Kidney (tissue), 14 donors: ENCODE measurements around the gene B4GALT2. TPM values are rescaled to one million over a fixed set of nuclear protein-coding genes. Genes with fewer than 3 reads are reported as not detected.

Experiments
- DNase-seq, 5 donors: peaks; one replicate each; pipeline ENCODE4 v3.0.0-alpha.2; 2013 to 2020
- FAIRE-seq: peaks from 2 replicates; lab custom pipeline; 2012; peaks lifted over from hg19 to GRCh38; lab: Jason Lieb, UNC
- H3K27ac ChIP-seq, 2 donors: one replicate each; pipeline ENCODE4 v1.7.0; 2013; ENCODE audit warnings: low read depth in 2 of 2, low read length in 2 of 2, inconsistent platforms in 1 of 2
- H3K27me3 ChIP-seq: one replicate; pipeline ENCODE4 v1.7.1; 2013; ENCODE audit warnings: low read length, inconsistent platforms; ENCODE audit not compliant: control insufficient read depth, insufficient read depth
- H3K36me3 ChIP-seq, 3 donors: one replicate each; pipeline versions ENCODE4 v1.7.0 to v1.7.1; 2013; ENCODE audit warnings: low read length in 3 of 3, control low read depth in 1 of 3, inconsistent platforms in 1 of 3; ENCODE audit not compliant: insufficient read depth in 3 of 3, control insufficient read depth in 2 of 3
- H3K4me1 ChIP-seq, 3 donors: one replicate each; pipeline versions ENCODE4 v1.7.0 to v1.7.1; 2013; ENCODE audit warnings: low read length in 3 of 3, inconsistent platforms in 1 of 3, low read depth in 1 of 3; ENCODE audit not compliant: control insufficient read depth in 2 of 3, insufficient read depth in 2 of 3
- H3K4me3 ChIP-seq, 3 donors: one replicate each; pipeline versions ENCODE4 v1.7.0 to v1.8.1; 2013; ENCODE audit warnings: low read length in 3 of 3, control low read depth in 1 of 3, inconsistent platforms in 1 of 3
- H3K9ac ChIP-seq, 3 donors: one replicate each; pipeline versions ENCODE4 v1.7.0 to v1.7.1; 2013; ENCODE audit warnings: low read length in 3 of 3, control low read depth in 1 of 3, inconsistent platforms in 1 of 3
- H3K9me3 ChIP-seq, 3 donors: one replicate each; pipeline versions ENCODE4 v1.7.0 to v1.7.1; 2013; ENCODE audit warnings: low read length in 3 of 3, control low read depth in 1 of 3, inconsistent platforms in 1 of 3; ENCODE audit not compliant: control insufficient read depth in 2 of 3, insufficient read depth in 1 of 3
- intact Hi-C: fragments of 100-400 bp; cut with DNase I; formaldehyde crosslinking; loops from one replicate; pipeline ENCODE4 v1.11.1; 2022
- polyA plus RNA-seq: library from polyadenylated mRNA; stranded (reverse); fragments of 350-450 nt; fragmentation: Illumina TruSeq; extraction: RNeasy Lipid Tissue Mini Kit (QIAGEN cat#74804); gene quantifications from one replicate; pipeline ENCODE4 v1.2.3, GENCODE V29; 2014; ENCODE audit warnings: low read depth, low replicate concordance; ENCODE audit not compliant: insufficient read depth
- total RNA-seq: library from RNA; stranded (reverse); fragmentation: NEBNext Ultra II Directional; extraction: Animal tissue kit (Norgen Biotek cat#: 25700); gene quantifications from one replicate; pipeline ENCODE4 v1.2.1, GENCODE V29; 2021
- TF ChIP-seq, protein P1 (sequence below): IDR thresholded peaks from 3 replicates; pipeline ENCODE4 v1.5.1; 2012; ENCODE audit warnings: mild to moderate bottlenecking, moderate library complexity, borderline replicate concordance; ENCODE audit not compliant: insufficient read depth; ENCODE audit errors: extremely low read depth
- donor health status: control.
- donor health status: control.
- donor health status: control.
- donor health status: control.
- donor health status: control.
- donor health status: DM: yes; HTN: yes; CAD: no.
- donor health status: Normal renal cell carcinoma (clear cell type).

Gene B4GALT2
- total and polyA plus RNA-seq, 2 donors from 2014 or later: 25.1 to 32.5 TPM

DNA sequence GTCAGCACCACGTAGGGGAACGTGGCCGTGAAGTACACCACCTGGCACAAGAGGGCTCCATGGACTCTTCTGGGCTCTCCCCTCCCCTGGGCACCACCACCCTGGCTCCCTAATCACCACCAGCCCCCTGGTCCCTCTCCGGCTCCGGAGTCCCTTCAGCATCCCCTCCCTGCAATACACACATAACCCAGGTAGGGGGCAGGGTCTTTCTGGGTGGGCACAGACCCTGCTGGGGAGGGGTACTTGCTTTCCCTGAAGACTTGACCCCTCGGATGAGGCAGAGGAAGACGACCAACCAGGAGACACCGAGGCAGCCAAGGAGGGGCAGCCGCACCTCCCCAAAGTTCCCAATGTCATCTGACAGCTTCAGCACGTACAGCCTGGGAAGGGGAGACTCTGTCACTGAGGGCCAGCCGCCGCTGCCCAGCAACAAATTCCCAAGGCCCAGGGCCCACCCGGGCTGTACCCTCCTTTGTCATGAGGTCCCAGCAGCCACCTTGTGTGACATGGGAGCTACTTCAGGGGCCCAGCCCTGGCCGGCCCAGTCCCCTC lies 23.7 kb downstream of the B4GALT2 start:
- Histone ChIP-seq H3K36me3 (no peaks in the 10 kb centered on the region), H3K27me3 (no peaks in the 10 kb centered on the region), H3K4me3 (no peak overlapping the region), H3K9ac (no peak overlapping the region), H3K9me3 (no peaks in the 10 kb centered on the region), H3K4me1 (peaks cover 0 to 5% (median 0%) of the 10 kb centered on the region in 3 donors), H3K27ac (no peak overlapping the region)
- TF ChIP-seq, protein P1, sequence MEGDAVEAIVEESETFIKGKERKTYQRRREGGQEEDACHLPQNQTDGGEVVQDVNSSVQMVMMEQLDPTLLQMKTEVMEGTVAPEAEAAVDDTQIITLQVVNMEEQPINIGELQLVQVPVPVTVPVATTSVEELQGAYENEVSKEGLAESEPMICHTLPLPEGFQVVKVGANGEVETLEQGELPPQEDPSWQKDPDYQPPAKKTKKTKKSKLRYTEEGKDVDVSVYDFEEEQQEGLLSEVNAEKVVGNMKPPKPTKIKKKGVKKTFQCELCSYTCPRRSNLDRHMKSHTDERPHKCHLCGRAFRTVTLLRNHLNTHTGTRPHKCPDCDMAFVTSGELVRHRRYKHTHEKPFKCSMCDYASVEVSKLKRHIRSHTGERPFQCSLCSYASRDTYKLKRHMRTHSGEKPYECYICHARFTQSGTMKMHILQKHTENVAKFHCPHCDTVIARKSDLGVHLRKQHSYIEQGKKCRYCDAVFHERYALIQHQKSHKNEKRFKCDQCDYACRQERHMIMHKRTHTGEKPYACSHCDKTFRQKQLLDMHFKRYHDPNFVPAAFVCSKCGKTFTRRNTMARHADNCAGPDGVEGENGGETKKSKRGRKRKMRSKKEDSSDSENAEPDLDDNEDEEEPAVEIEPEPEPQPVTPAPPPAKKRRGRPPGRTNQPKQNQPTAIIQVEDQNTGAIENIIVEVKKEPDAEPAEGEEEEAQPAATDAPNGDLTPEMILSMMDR: no peak
- DNase-seq (no peak), FAIRE-seq (no peak)
- intact Hi-C loops: no loop called here

- H3K9ac ChIP-seq: no peak overlapping the region
- H3K9me3 ChIP-seq: no peaks in the 10 kb centered on the region
- no peak for DNase-seq
- intact Hi-C loops: no loop called here
- H3K4me3 ChIP-seq: no peak overlapping the region
- H3K27me3 ChIP-seq: no peaks in the 10 kb centered on the region
- H3K36me3 ChIP-seq: no peaks in the 10 kb centered on the region
- TF ChIP-seq, protein P1: no peak
- no peak overlapping the region for H3K27ac ChIP-seq
- FAIRE-seq: no peak
- H3K4me1 ChIP-seq: peaks cover 0 to 3% (median 0%) of the 10 kb centered on the region in 3 donors
Measured at GRCh38 chr1:44008259-44008658, 29.2 kb downstream of the B4GALT2 start.

DNA sequence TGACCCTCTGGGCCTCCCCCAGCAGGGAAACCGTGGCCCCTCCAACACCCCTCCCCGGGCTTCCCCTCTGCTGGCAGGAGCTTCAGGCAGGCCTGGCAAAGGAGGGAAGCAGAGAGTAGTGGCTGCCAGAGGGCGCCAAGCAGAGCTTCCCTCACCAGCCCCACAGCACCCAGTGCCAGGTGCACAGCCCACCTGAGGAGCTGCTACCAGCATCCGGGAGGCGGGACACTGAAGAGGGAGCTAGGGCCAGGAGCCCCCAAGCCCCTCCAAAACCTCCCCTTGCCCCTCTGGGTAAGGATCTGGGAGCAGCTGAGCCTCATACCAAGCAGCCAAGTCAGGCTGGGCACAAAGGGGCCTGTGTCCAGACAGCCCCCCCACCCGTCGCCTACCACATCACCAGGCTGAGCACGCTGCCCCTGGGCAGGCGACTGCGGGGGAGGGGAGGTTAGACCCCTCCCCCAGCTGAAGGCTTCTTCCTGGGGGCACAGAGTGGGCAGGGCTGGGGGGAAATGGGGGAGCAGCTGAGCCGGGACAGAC lies 32.0 kb downstream of the B4GALT2 start:
- intact Hi-C loops: no loop called here
- TF ChIP-seq, protein P1: no peak
- H3K4me3 ChIP-seq: no peak overlapping the region

More for the DNA sequence above, 32.0 kb downstream of the B4GALT2 start:
- no peaks in the 10 kb centered on the region for H3K36me3 ChIP-seq
- DNase-seq (no peak), FAIRE-seq (no peak)
- no peaks in the 10 kb centered on the region for H3K27me3 ChIP-seq
- no peak overlapping the region for H3K27ac ChIP-seq
- H3K9ac ChIP-seq: no peak overlapping the region
- H3K9me3 ChIP-seq: no peaks in the 10 kb centered on the region
- peaks cover 0 to under 1% (median 0%) of the 10 kb centered on the region in 3 donors for H3K4me1 ChIP-seq
